Chondrocyte (in vitro differentiated cells): ENCODE measurements around the gene CYP46A1. TPM values are rescaled to one million over a fixed set of nuclear protein-coding genes. Genes with fewer than 3 reads are reported as not detected.

ENCODE experiments used
- DNase-seq: peaks from one replicate; pipeline ENCODE4 v3.0.0; 2021; ENCODE audit warnings: mixed read lengths, low spot score
- H3K27ac Mint-ChIP-seq: one replicate; pipeline ENCODE4 v1.8.0; 2021; ENCODE audit warnings: mild to moderate bottlenecking, moderate library complexity, mixed read lengths; ENCODE audit not compliant: unreplicated experiment
- H3K27me3 Mint-ChIP-seq: 2 replicates; pipeline ENCODE4 v1.8.0; 2021; ENCODE audit warnings: low read depth, mixed read lengths
- H3K36me3 Mint-ChIP-seq: 2 replicates; pipeline ENCODE4 v1.8.0; 2021; ENCODE audit warnings: low read depth, mixed read lengths
- H3K4me1 Mint-ChIP-seq: 2 replicates; pipeline ENCODE4 v1.8.0; 2021; ENCODE audit warnings: low read depth, mild to moderate bottlenecking, mixed read lengths
- H3K4me3 Mint-ChIP-seq: one replicate; pipeline ENCODE4 v1.8.0; 2021; ENCODE audit warnings: mild to moderate bottlenecking, moderate library complexity, mixed read lengths; ENCODE audit not compliant: unreplicated experiment
- H3K9me3 Mint-ChIP-seq: 2 replicates; pipeline ENCODE4 v1.8.0; 2021; ENCODE audit warnings: low read depth, mixed read lengths
- total RNA-seq: library from RNA; stranded (reverse); gene quantifications from 3 replicates; pipeline ENCODE4 v1.2.1, GENCODE V29; 2021
- TF ChIP-seq, protein P1 (sequence below): fragments of 200-600 bp; sonication (generic); IDR thresholded peaks from 2 replicates; pipeline ENCODE4 v1.5.0; 2021; ENCODE audit warnings: antibody characterized with exemption, mild to moderate bottlenecking, moderate library complexity

CYP46A1 gene
- total RNA-seq, 1 donor from 2014 or later = 0.72 TPM

DNA sequence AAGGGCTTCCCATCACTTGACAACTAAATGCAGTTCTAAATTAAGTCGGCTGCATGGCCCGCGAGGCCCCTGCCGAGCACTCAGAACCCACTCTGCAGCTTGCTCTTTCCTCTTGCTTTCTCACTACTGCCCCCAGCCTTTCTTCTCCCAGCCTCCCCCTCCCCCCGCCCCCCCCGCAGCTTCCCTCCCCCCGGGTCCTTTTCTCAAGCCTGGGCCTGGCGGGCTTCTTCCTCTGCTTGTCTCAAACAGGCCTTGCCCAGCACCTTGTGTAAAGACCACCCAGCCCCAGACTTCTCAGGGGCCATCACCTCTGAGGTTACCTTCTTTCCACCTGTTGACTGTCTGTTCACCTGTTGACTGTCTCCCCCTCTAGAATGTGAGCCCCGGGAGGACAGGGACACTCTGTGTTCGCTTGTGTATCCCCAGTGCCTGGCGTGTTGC lies 1.1 kb downstream of the CYP46A1 start:
- DNase-seq = no peak
- H3K27ac Mint-ChIP-seq = no peak overlapping the region
- TF ChIP-seq, protein P1, sequence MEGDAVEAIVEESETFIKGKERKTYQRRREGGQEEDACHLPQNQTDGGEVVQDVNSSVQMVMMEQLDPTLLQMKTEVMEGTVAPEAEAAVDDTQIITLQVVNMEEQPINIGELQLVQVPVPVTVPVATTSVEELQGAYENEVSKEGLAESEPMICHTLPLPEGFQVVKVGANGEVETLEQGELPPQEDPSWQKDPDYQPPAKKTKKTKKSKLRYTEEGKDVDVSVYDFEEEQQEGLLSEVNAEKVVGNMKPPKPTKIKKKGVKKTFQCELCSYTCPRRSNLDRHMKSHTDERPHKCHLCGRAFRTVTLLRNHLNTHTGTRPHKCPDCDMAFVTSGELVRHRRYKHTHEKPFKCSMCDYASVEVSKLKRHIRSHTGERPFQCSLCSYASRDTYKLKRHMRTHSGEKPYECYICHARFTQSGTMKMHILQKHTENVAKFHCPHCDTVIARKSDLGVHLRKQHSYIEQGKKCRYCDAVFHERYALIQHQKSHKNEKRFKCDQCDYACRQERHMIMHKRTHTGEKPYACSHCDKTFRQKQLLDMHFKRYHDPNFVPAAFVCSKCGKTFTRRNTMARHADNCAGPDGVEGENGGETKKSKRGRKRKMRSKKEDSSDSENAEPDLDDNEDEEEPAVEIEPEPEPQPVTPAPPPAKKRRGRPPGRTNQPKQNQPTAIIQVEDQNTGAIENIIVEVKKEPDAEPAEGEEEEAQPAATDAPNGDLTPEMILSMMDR = no peak
- no peaks in the 10 kb centered on the region for H3K36me3 Mint-ChIP-seq
- H3K27me3 Mint-ChIP-seq = peaks cover 14% of the 10 kb centered on the region
- H3K9me3 Mint-ChIP-seq = no peaks in the 10 kb centered on the region
- peak overlapping the region; percentile 31 for H3K4me3 Mint-ChIP-seq
- peaks cover 5% of the 10 kb centered on the region for H3K4me1 Mint-ChIP-seq

DNA sequence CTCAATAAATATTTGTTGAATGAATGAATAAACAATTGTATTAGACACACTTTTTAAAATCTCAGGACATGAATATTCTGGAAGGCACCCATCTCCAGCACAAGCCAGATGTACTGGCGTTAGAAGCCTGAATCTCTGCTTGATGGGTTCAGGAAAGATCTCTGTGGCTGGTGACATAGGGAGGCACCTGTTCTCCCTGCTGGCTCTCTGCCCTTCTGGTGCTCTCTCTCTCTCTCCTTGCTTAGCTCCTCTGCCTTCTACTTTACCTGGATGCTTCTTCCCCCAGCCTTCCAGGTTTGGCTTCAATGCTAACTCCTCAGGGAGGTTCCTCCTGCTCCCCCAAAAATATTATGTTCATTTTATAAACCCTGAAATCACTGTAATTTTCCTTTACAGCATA lies 1.5 kb downstream of the CYP46A1 start:
- Mint-ChIP-seq H3K36me3 (no peaks in the 10 kb centered on the region), H3K27ac (no peak overlapping the region), H3K9me3 (no peaks in the 10 kb centered on the region), H3K4me3 (peak overlapping the region; percentile 28), H3K4me1 (peaks cover 5% of the 10 kb centered on the region), H3K27me3 (peaks cover 15% of the 10 kb centered on the region)
- DNase-seq = no peak
- TF ChIP-seq, protein P1 = no peak

GRCh38 chr14:99686557-99687283 lies 2.6 kb downstream of the CYP46A1 start:
- no peak overlapping the region for H3K4me3 Mint-ChIP-seq
- no peak for DNase-seq
- peaks cover 17% of the 10 kb centered on the region for H3K27me3 Mint-ChIP-seq

GRCh38 chr14:99687284-99688209 lies 3.4 kb downstream of the CYP46A1 start:
- Mint-ChIP-seq H3K4me3 (no peak overlapping the region), H3K36me3 (no peaks in the 10 kb centered on the region), H3K27ac (no peak overlapping the region), H3K27me3 (peaks cover 17% of the 10 kb centered on the region), H3K9me3 (no peaks in the 10 kb centered on the region), H3K4me1 (peaks cover 5% of the 10 kb centered on the region)
- no peak for DNase-seq
- TF ChIP-seq, protein P1 = peak; percentile 78

More at GRCh38 chr14:99686557-99687283, 2.6 kb downstream of the CYP46A1 start:
- H3K4me1 Mint-ChIP-seq = peaks cover 5% of the 10 kb centered on the region
- TF ChIP-seq, protein P1 = no peak
- no peak overlapping the region for H3K27ac Mint-ChIP-seq
- no peaks in the 10 kb centered on the region for H3K36me3 Mint-ChIP-seq
- H3K9me3 Mint-ChIP-seq = no peaks in the 10 kb centered on the region

- no peak for DNase-seq
- TF ChIP-seq, protein P1 = no peak
- H3K27me3 Mint-ChIP-seq = peaks cover 16% of the 10 kb centered on the region
- H3K9me3 Mint-ChIP-seq = no peaks in the 10 kb centered on the region
- no peak overlapping the region for H3K4me3 Mint-ChIP-seq
- H3K4me1 Mint-ChIP-seq = peaks cover 2% of the 10 kb centered on the region
- no peaks in the 10 kb centered on the region for H3K36me3 Mint-ChIP-seq
- H3K27ac Mint-ChIP-seq = no peak overlapping the region
Measured at GRCh38 chr14:99688210-99688581, 4.1 kb downstream of the CYP46A1 start.
